Measurements from ENCODE around the gene VAV1.

VAV1 gene

GRCh38 chr19:6776999-6777398, 4.5 kb downstream of the VAV1 start:
- no peaks in the 10 kb centered on the region for H3K9me3 ChIP-seq (ENCODE audit: severe bottlenecking)
- TF ChIP-seq CTCF (IDR thresholded peaks at IDR 0.05; ENCODE audit: low read depth, low read length), result no peak
- no peak for DNase-seq
- H3K27me3 ChIP-seq (ENCODE audit: insufficient read depth, low read depth, severe bottlenecking), result peaks cover 3% of the 10 kb centered on the region
- H3K27ac ChIP-seq, result no peak overlapping the region
- no peaks in the 10 kb centered on the region for H3K36me3 ChIP-seq
- H3K4me3 ChIP-seq (ENCODE audit: low read depth, low read length), result no peak overlapping the region

GRCh38 chr19:6777434-6777833, 4.9 kb downstream of the VAV1 start:
- H3K27ac ChIP-seq, result no peak overlapping the region
- H3K4me3 ChIP-seq (ENCODE audit: low read depth, low read length), result no peak overlapping the region
- H3K27me3 ChIP-seq (ENCODE audit: insufficient read depth, low read depth, severe bottlenecking), result peaks cover 3% of the 10 kb centered on the region
- DNase-seq, result no peak
- no peaks in the 10 kb centered on the region for H3K36me3 ChIP-seq
- TF ChIP-seq CTCF (IDR thresholded peaks at IDR 0.05; ENCODE audit: low read depth, low read length), result no peak
- no peaks in the 10 kb centered on the region for H3K9me3 ChIP-seq (ENCODE audit: severe bottlenecking)

GRCh38 chr19:6778386-6778785, 5.9 kb downstream of the VAV1 start:
- Histone ChIP-seq H3K36me3 (no peaks in the 10 kb centered on the region), H3K27ac (no peak overlapping the region), H3K4me3 (ENCODE audit: low read depth, low read length) (no peak overlapping the region), H3K9me3 (ENCODE audit: severe bottlenecking) (no peaks in the 10 kb centered on the region), H3K27me3 (ENCODE audit: insufficient read depth, low read depth, severe bottlenecking) (peaks cover 3% of the 10 kb centered on the region)
- no peak for DNase-seq
- no peak for TF ChIP-seq CTCF (IDR thresholded peaks at IDR 0.05; ENCODE audit: low read depth, low read length)

- H3K27ac ChIP-seq, result no peak overlapping the region
- no peak for DNase-seq
- no peak for TF ChIP-seq CTCF (IDR thresholded peaks at IDR 0.05; ENCODE audit: low read depth, low read length)
- no peaks in the 10 kb centered on the region for H3K36me3 ChIP-seq
- H3K4me3 ChIP-seq (ENCODE audit: low read depth, low read length), result no peak overlapping the region
- H3K9me3 ChIP-seq (ENCODE audit: severe bottlenecking), result no peaks in the 10 kb centered on the region
- peaks cover 3% of the 10 kb centered on the region for H3K27me3 ChIP-seq (ENCODE audit: insufficient read depth, low read depth, severe bottlenecking)
Observed at GRCh38 chr19:6779206-6779605, 6.7 kb downstream of the VAV1 start.

- Histone ChIP-seq H3K27ac (no peak overlapping the region), H3K27me3 (ENCODE audit: insufficient read depth, low read depth, severe bottlenecking) (peaks cover 30% of the 10 kb centered on the region), H3K36me3 (no peaks in the 10 kb centered on the region), H3K4me3 (ENCODE audit: low read depth, low read length) (no peak overlapping the region), H3K9me3 (ENCODE audit: severe bottlenecking) (no peaks in the 10 kb centered on the region)
- DNase-seq, result no peak
- no peak for TF ChIP-seq CTCF (IDR thresholded peaks at IDR 0.05; ENCODE audit: low read depth, low read length)
Observed at GRCh38 chr19:6787393-6787792, 14.9 kb downstream of the VAV1 start.

GRCh38 chr19:6788896-6789295, 16.4 kb downstream of the VAV1 start:
- H3K9me3 ChIP-seq (ENCODE audit: severe bottlenecking), result no peaks in the 10 kb centered on the region
- no peak overlapping the region for H3K27ac ChIP-seq
- no peaks in the 10 kb centered on the region for H3K36me3 ChIP-seq
- DNase-seq, result no peak
- peaks cover 42% of the 10 kb centered on the region for H3K27me3 ChIP-seq (ENCODE audit: insufficient read depth, low read depth, severe bottlenecking)
- no peak overlapping the region for H3K4me3 ChIP-seq (ENCODE audit: low read depth, low read length)
- no peak for TF ChIP-seq CTCF (IDR thresholded peaks at IDR 0.05; ENCODE audit: low read depth, low read length)
